MCF 10A (cell line): ENCODE measurements around the gene KLKB1. TPM values are rescaled to one million over a fixed set of nuclear protein-coding genes. Genes with fewer than 3 reads are reported as not detected.

ENCODE experiments used
- BruUV-seq: library from RNA; stranded (reverse); fragments of 400-500 nt; replicated peaks from 2 replicates; lab custom pipeline; 2021; lab: Mats Ljungman, UMichigan
- CTCF ChIA-PET: fragments of 300-600 bp; sonication (Branson Sonifier 250); formaldehyde crosslinking; extraction: SDS; loops from one replicate; lab custom pipeline; 2021; ENCODE audit warnings: antibody characterized with exemption, inconsistent platforms; lab: Yijun Ruan, JAX
- POLR2A ChIA-PET: fragments of 300-600, 350-650 bp; sonication (Branson Sonifier 250); formaldehyde crosslinking; extraction: SDS; loops from one replicate; lab custom pipeline; 2020; ENCODE audit warnings: antibody characterized with exemption, inconsistent platforms; lab: Yijun Ruan, JAX
- DNase-seq: peaks from one replicate; pipeline ENCODE4 v3.0.0-alpha.2; 2018; ENCODE audit not compliant: unreplicated experiment
- H3K27ac Mint-ChIP-seq: one replicate; pipeline ENCODE4 v1.8.0; 2022; ENCODE audit warnings: mild to moderate bottlenecking, low read depth, mixed read lengths; ENCODE audit not compliant: unreplicated experiment
- H3K27me3 Mint-ChIP-seq: one replicate; pipeline ENCODE4 v1.8.0; 2022; ENCODE audit warnings: mixed read lengths; ENCODE audit not compliant: insufficient read depth, unreplicated experiment
- H3K36me3 Mint-ChIP-seq: one replicate; pipeline ENCODE4 v1.8.0; 2022; ENCODE audit warnings: mild to moderate bottlenecking, moderate library complexity, mixed read lengths; ENCODE audit not compliant: insufficient read depth, unreplicated experiment
- H3K4me1 Mint-ChIP-seq: one replicate; pipeline ENCODE4 v1.8.0; 2022; ENCODE audit warnings: mixed read lengths; ENCODE audit not compliant: insufficient read depth, unreplicated experiment
- H3K4me3 Mint-ChIP-seq: one replicate; pipeline ENCODE4 v1.8.0; 2022; ENCODE audit warnings: mild to moderate bottlenecking, moderate library complexity, mixed read lengths; ENCODE audit not compliant: unreplicated experiment
- H3K9me3 Mint-ChIP-seq: one replicate; pipeline ENCODE4 v1.8.0; 2022; ENCODE audit warnings: mixed read lengths; ENCODE audit not compliant: unreplicated experiment
- CTCF ChIP-seq: fragments of 200-600 bp; IDR thresholded peaks from one replicate; pipeline ENCODE4 v1.8.0; 2022; ENCODE audit warnings: antibody characterized with exemption, mild to moderate bottlenecking; ENCODE audit not compliant: unreplicated experiment
- intact Hi-C: fragments of 100-400 bp; cut with micrococcal nuclease; formaldehyde crosslinking; loops from 2 replicates; pipeline ENCODE4 v1.14.1; 2022
- total RNA-seq: library from RNA; stranded (reverse); gene quantifications from 2 replicates; pipeline ENCODE4 v1.2.3, GENCODE V29; 2022

The KLKB1 gene
- total RNA-seq, 1 experiment from 2014 or later: 0.21 TPM

GRCh38 chr4:186300659-186301390 lies 73.5 kb downstream of the KLKB1 start:
- POLR2A ChIA-PET: interaction anchor here (0.6 to 0.8 kb wide), 2 partner anchors 23 to 286 kb away, joined by 3 to 4 read pairs; no protein-coding TSS in a partner anchor
- no peak for DNase-seq
- no peaks in the 10 kb centered on the region for H3K36me3 Mint-ChIP-seq
- no peak overlapping the region for H3K27ac Mint-ChIP-seq
- no peak for TF ChIP-seq CTCF
- CTCF ChIA-PET: interaction anchor here (1.2 to 9.6 kb wide), 2 partner anchors 62 to 288 kb away, joined by 4 to 204 read pairs; no protein-coding TSS in a partner anchor
- intact Hi-C loops: no loop called here
- no peaks in the 10 kb centered on the region for H3K4me1 Mint-ChIP-seq
- H3K9me3 Mint-ChIP-seq: no peaks in the 10 kb centered on the region
- H3K4me3 Mint-ChIP-seq: no peak overlapping the region
- H3K27me3 Mint-ChIP-seq: peaks cover under 1% of the 10 kb centered on the region
- no TSS peak for BruUV-seq

GRCh38 chr4:186304216-186304615 lies 76.9 kb downstream of the KLKB1 start:
- Mint-ChIP-seq H3K27me3 (peaks cover 17% of the 10 kb centered on the region), H3K27ac (no peak overlapping the region), H3K4me3 (no peak overlapping the region), H3K9me3 (no peaks in the 10 kb centered on the region), H3K36me3 (no peaks in the 10 kb centered on the region), H3K4me1 (no peaks in the 10 kb centered on the region)
- CTCF ChIA-PET: interaction anchor here (0.7 to 1.7 kb wide), 2 partner anchors 283 to 693 kb away, joined by 3 to 6 read pairs; no protein-coding TSS in a partner anchor
- no peak for DNase-seq
- no peak for TF ChIP-seq CTCF
- no TSS peak for BruUV-seq
- intact Hi-C loops: no loop called here
- POLR2A ChIA-PET: no interaction called here

- no peaks in the 10 kb centered on the region for H3K4me1 Mint-ChIP-seq
- intact Hi-C loops: no loop called here
- CTCF ChIA-PET: interaction anchor here (0.9 to 1.7 kb wide), 3 partner anchors 9 to 283 kb away, joined by 3 to 6 read pairs (median 6); no protein-coding TSS in a partner anchor
- H3K4me3 Mint-ChIP-seq: no peak overlapping the region
- H3K27me3 Mint-ChIP-seq: peaks cover 17% of the 10 kb centered on the region
- no peak for DNase-seq
- POLR2A ChIA-PET: no interaction called here
- TF ChIP-seq CTCF: no peak
- H3K36me3 Mint-ChIP-seq: no peaks in the 10 kb centered on the region
- no peak overlapping the region for H3K27ac Mint-ChIP-seq
- no TSS peak for BruUV-seq
- H3K9me3 Mint-ChIP-seq: no peaks in the 10 kb centered on the region
These were observed 77.7 kb downstream of the KLKB1 start for GRCh38 chr4:186304866-186305505.

- DNase-seq: no peak
- TF ChIP-seq CTCF: no peak
- no TSS peak for BruUV-seq
- intact Hi-C loops: no loop called here
- Mint-ChIP-seq H3K4me1 (no peaks in the 10 kb centered on the region), H3K27ac (no peak overlapping the region), H3K36me3 (no peaks in the 10 kb centered on the region), H3K27me3 (peaks cover 17% of the 10 kb centered on the region), H3K9me3 (no peaks in the 10 kb centered on the region), H3K4me3 (no peak overlapping the region)
- ChIA-PET POLR2A (no interaction called here), CTCF (interaction anchor here (0.6 to 1.7 kb wide), 3 partner anchors 9 to 286 kb away, joined by 3 to 11 read pairs (median 3); no protein-coding TSS in a partner anchor)
These were observed 80.2 kb downstream of the KLKB1 start for GRCh38 chr4:186307497-186307896.
